SH-SY5Y (cell line): ENCODE measurements around the gene SMAD3.

ENCODE experiments used
- GATA2 ChIP-seq: IDR thresholded peaks from 2 replicates; pipeline ENCODE4 v1.6.1; 2011; ENCODE audit warnings: mild to moderate bottlenecking, low read depth, low read length
- GATA3 ChIP-seq: IDR thresholded peaks from 2 replicates; pipeline ENCODE4 v1.6.1; 2011; ENCODE audit warnings: low read depth, mild to moderate bottlenecking, low read length, moderate library complexity

DNA sequence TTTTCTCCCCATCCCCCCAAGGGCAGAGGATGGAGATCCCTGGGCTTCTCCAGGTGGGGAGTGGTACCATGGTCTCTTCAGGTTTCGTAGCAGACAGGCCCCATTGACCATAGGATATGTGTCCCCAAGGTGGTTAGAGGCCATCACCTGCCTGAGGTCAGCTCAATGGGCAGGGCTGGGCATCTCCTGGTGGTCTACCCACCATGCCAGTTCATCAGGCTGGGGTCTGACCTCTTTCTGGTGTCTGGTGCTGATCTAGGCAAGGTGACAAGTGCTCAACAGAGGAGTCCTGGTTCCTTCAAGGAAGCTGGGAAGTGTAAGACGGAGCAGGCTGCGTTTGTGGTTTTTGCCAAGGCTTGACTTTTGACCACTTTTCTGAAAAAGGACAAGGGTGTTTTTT, 71.4 kb downstream of the SMAD3 start:
- TF ChIP-seq GATA3 (no peak), GATA2 (no peak)
